PC-9 (cell line): ENCODE measurements around the gene IFT22. TPM values are rescaled to one million over a fixed set of nuclear protein-coding genes. Genes with fewer than 3 reads are reported as not detected.

Experiments used
- BruUV-seq: library from RNA; stranded (reverse); fragments of 400-500 nt; replicated peaks from 2 replicates; lab custom pipeline; 2021; lab: Mats Ljungman, UMichigan
- CTCF ChIA-PET: fragments of 300-600 bp; sonication (Branson Sonifier 250); formaldehyde crosslinking; loops from one replicate; lab custom pipeline; 2022; ENCODE audit warnings: antibody characterized with exemption; lab: Charles Lee
- POLR2A ChIA-PET: fragments of 300-600 bp; sonication (Branson Sonifier 250); formaldehyde crosslinking; loops from one replicate; lab custom pipeline; 2022; ENCODE audit warnings: antibody characterized with exemption; ENCODE audit not compliant: unreplicated experiment; lab: Charles Lee
- DNase-seq, 2 experiments: peaks; one replicate each; pipeline versions ENCODE4 v3.0.0 to v3.0.0-alpha.2; 2015 to 2022; ENCODE audit warnings: mixed read lengths in 1 of 2
- H2AFZ ChIP-seq: fragments of 200-600 bp; sonication (generic); 2 replicates; pipeline ENCODE4 v1.8.1; 2017; ENCODE audit warnings: antibody characterized with exemption
- H3F3A ChIP-seq: fragments of 200-600 bp; sonication (generic); 2 replicates; pipeline ENCODE4 v1.8.1; 2017; ENCODE audit warnings: antibody characterized with exemption, mild to moderate bottlenecking, low read depth; ENCODE audit not compliant: insufficient read depth
- H3K27ac ChIP-seq: fragments of 200-600 bp; sonication (generic); 2 replicates; pipeline ENCODE4 v1.6.1; 2016; ENCODE audit warnings: mixed run types
- H3K27me3 ChIP-seq: fragments of 200-600 bp; sonication (generic); 2 replicates; pipeline ENCODE4 v1.6.1; 2016; ENCODE audit warnings: low read depth, mixed run types; ENCODE audit not compliant: insufficient read depth
- H3K36me3 ChIP-seq: fragments of 200-600 bp; sonication (generic); 2 replicates; pipeline ENCODE4 v1.6.1; 2016; ENCODE audit warnings: low read depth, mixed run types
- H3K4me1 ChIP-seq: fragments of 200-600 bp; sonication (generic); replicated peaks from 2 replicates; pipeline ENCODE4 v1.6.1; 2016; ENCODE audit warnings: mixed run types; ENCODE audit not compliant: insufficient read depth
- H3K4me2 ChIP-seq: fragments of 200-600 bp; sonication (generic); 2 replicates; pipeline ENCODE4 v1.6.1; 2017; ENCODE audit warnings: mixed run types
- H3K4me3 ChIP-seq: fragments of 200-600 bp; sonication (generic); 2 replicates; pipeline ENCODE4 v1.6.1; 2016; ENCODE audit warnings: mixed run types
- H3K79me2 ChIP-seq: fragments of 200-600 bp; sonication (generic); 2 replicates; pipeline ENCODE4 v1.6.1; 2017; ENCODE audit warnings: low read depth, mixed run types
- H3K9me2 ChIP-seq: fragments of 200-600 bp; sonication (generic); 2 replicates; pipeline ENCODE4 v1.8.1; 2017; ENCODE audit warnings: mild to moderate bottlenecking; ENCODE audit not compliant: insufficient read depth
- H3K9me3 ChIP-seq: fragments of 200-600 bp; sonication (generic); 2 replicates; pipeline ENCODE4 v1.8.1; 2016; ENCODE audit warnings: low read depth; ENCODE audit not compliant: insufficient read depth
- H4K20me1 ChIP-seq: fragments of 200-600 bp; sonication (generic); 2 replicates; pipeline ENCODE4 v1.8.1; 2017; ENCODE audit not compliant: insufficient read depth
- CTCF ChIP-seq: fragments of 200-600 bp; sonication (generic); conservative IDR thresholded peaks from 2 replicates; pipeline ENCODE4 v1.6.1; 2017; ENCODE audit warnings: mixed run types, antibody characterized with exemption, mild to moderate bottlenecking, moderate library complexity
- EZH2 ChIP-seq: fragments of 200-600 bp; sonication (generic); IDR thresholded peaks from 2 replicates; pipeline ENCODE4 v1.8.0; 2017; ENCODE audit warnings: antibody characterized with exemption, low read depth
- intact Hi-C: fragments of 100-400 bp; cut with micrococcal nuclease; formaldehyde crosslinking; loops from one replicate; pipeline ENCODE4 v1.10.0; 2022; ENCODE audit not compliant: unreplicated experiment
- total RNA-seq: library from RNA; stranded (reverse); gene quantifications from 2 replicates; pipeline ENCODE4 v1.2.3, GENCODE V29; 2021

Gene IFT22
- total RNA-seq, 1 experiment from 2014 or later = 53.0 TPM

GRCh38 chr7:101363734-101364374 is 42.2 kb upstream of the IFT22 start:
- Histone ChIP-seq H3K36me3 (no peaks in the 10 kb centered on the region), H3K4me3 (peak overlapping the region; percentile 34; the same call in 1 of the 2 replicates), H3K9me2 (no peaks in the 10 kb centered on the region), H3K4me1 (no peaks in the 10 kb centered on the region), H3K4me2 (peak overlapping the region; percentile 64), H2AFZ (peak overlapping the region; percentile 71; the same call in 1 of the 2 replicates), H3K27ac (no peak overlapping the region), H4K20me1 (no peaks in the 10 kb centered on the region), H3K9me3 (no peaks in the 10 kb centered on the region), H3K27me3 (0 out of 2 replicates have a peak, but pooled peaks cover 7% of the 10 kb centered on the region), H3K79me2 (no peaks in the 10 kb centered on the region), H3F3A (no peaks in the 10 kb centered on the region; the same call in 1 of the 2 replicates)
- POLR2A ChIA-PET = no interaction called here
- peak; percentile 86 for TF ChIP-seq CTCF
- no peak for TF ChIP-seq EZH2
- intact Hi-C loops = loop anchor here (1.0 to 5.0 kb wide), 4 partner anchors 48 to 908 kb away; no protein-coding TSS in a partner anchor
- BruUV-seq = no TSS peak
- peak; percentile 39 to 73 for DNase-seq
- CTCF ChIA-PET = interaction anchor here (0.5 to 0.7 kb wide), 3 partner anchors 23 to 51 kb away, joined by 3 to 6 read pairs (median 4); no protein-coding TSS in a partner anchor

DNA sequence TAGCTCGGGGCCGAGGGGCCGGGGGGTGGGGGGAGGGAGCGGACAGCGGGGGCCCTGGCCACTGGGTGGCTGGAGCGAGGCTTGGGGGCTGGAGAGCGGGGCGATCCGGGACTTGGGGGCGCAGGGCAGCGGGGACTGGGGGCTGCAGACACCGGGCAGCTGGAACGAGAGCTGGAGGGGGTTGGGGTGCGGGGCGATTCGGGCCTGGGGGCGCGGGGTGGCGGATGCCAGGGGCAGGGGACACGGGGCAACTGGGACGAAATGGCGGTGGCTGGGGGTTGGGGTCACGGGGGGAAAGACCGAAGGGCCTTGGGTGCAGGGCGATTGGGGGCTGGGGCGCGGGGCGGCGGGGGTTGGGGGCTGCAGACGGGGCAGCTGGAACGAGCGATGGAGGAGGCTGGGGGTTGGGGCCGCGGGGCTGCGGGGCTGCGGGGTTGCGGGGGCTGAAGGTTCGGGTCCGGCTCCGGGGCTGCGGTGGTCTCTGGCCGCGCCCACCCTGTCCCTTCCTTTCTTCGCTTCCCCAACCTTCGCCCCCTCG is 41.7 kb upstream of the IFT22 start:
- H3K27me3 ChIP-seq = 0 out of 2 replicates have a peak, but pooled peaks cover 3% of the 10 kb centered on the region
- no peaks in the 10 kb centered on the region for H4K20me1 ChIP-seq
- CTCF ChIA-PET = interaction anchor here (0.6 to 0.7 kb wide), 5 partner anchors 29 to 147 kb away, joined by 4 to 16 read pairs (median 12); no protein-coding TSS in a partner anchor
- BruUV-seq = no TSS peak
- no peaks in the 10 kb centered on the region for H3K9me2 ChIP-seq
- H3K79me2 ChIP-seq = no peaks in the 10 kb centered on the region
- H3K27ac ChIP-seq = no peak overlapping the region
- DNase-seq = no peak
- 0 out of 2 replicates have a peak overlapping the region, but pooled peaks have one; percentile 71 for H2AFZ ChIP-seq
- H3K36me3 ChIP-seq = no peaks in the 10 kb centered on the region
- peak overlapping the region; percentile 64 for H3K4me2 ChIP-seq
- no peaks in the 10 kb centered on the region for H3K4me1 ChIP-seq
- H3K4me3 ChIP-seq = peak overlapping the region; percentile 34; the same call in 1 of the 2 replicates
- POLR2A ChIA-PET = no interaction called here
- H3F3A ChIP-seq = no peaks in the 10 kb centered on the region; the same call in 1 of the 2 replicates
- H3K9me3 ChIP-seq = no peaks in the 10 kb centered on the region
- intact Hi-C loops = loop anchor here (5.0 kb wide), 2 partner anchors 49 to 909 kb away; no protein-coding TSS in a partner anchor
- TF ChIP-seq CTCF (no peak), EZH2 (no peak)

- peak within 1 kb of the TSS; percentile 34; the same call in 1 of the 2 replicates for H3K4me3 ChIP-seq
- no peaks in the 10 kb centered on the region for H3K9me2 ChIP-seq
- TF ChIP-seq EZH2 (no peak), CTCF (no peak)
- intact Hi-C loops = loop anchor here (5.0 kb wide), 2 partner anchors 50 to 910 kb away; no protein-coding TSS in a partner anchor
- H3F3A ChIP-seq = no peaks in the 10 kb centered on the region; the same call in 1 of the 2 replicates
- H4K20me1 ChIP-seq = no peaks in the 10 kb centered on the region
- H3K4me1 ChIP-seq = no peaks in the 10 kb centered on the region
- no peaks in the 10 kb centered on the region for H3K36me3 ChIP-seq
- peak in 1 of 2 experiments; percentile 37 for DNase-seq
- BruUV-seq = no TSS peak
- peak within 1 kb of the TSS; percentile 64 for H3K4me2 ChIP-seq
- no peaks in the 10 kb centered on the region for H3K27me3 ChIP-seq
- ChIA-PET CTCF (interaction anchor here (0.6 to 0.7 kb wide), 5 partner anchors 29 to 148 kb away, joined by 4 to 16 read pairs (median 12); no protein-coding TSS in a partner anchor), POLR2A (no interaction called here)
- H3K79me2 ChIP-seq = no peaks in the 10 kb centered on the region
- no peaks in the 10 kb centered on the region for H3K9me3 ChIP-seq
- H2AFZ ChIP-seq = peak within 1 kb of the TSS; percentile 71; the same call in 1 of the 2 replicates
- H3K27ac ChIP-seq = no peak within 1 kb of the TSS
These were observed 41.0 kb upstream of the IFT22 start, which contains the start of gene COL26A1 for GRCh38 chr7:101362334-101363195. COL26A1 (plus strand) TSS chr7:101362875; CDS start chr7:101363033, 158 bp downstream.
